ENCODE data around the gene ZNF358. TPM values are rescaled to one million over a fixed set of nuclear protein-coding genes. Genes with fewer than 3 reads are reported as not detected.

Gene ZNF358
- total RNA-seq, 6 donors from 2014 or later: 31.1 to 116 (median 57.8) TPM

GRCh38 chr19:7492558-7492957, 23.3 kb upstream of the ZNF358 start:
- Histone ChIP-seq H3K9me3 (no peaks in the 10 kb centered on the region), H3K4me3 (no peak overlapping the region), H3K27me3 (no peaks in the 10 kb centered on the region), H3K36me3 (no peaks in the 10 kb centered on the region), H3K27ac (peak overlapping the region; percentile 74 to 85 (median 80)), H3K4me1 (peaks cover 24 to 35% (median 30%) of the 10 kb centered on the region in 4 donors)
- TF ChIP-seq POLR2A (IDR thresholded peaks at IDR 0.05) (no peak), EP300 (IDR thresholded peaks at IDR 0.05) (no peak), POLR2AphosphoS5 (IDR thresholded peaks at IDR 0.05) (no peak), CTCF (IDR thresholded peaks at IDR 0.05) (no peak)
- WGBS, 2 donors: 63 to 70% methylated on average over 11 of the region's 11 CpGs
- DNase-seq (no peak), ATAC-seq (ENCODE audit: low FRiP score in 2 of 2) (no peak)

GRCh38 chr19:7494416-7495098, 21.3 kb upstream of the ZNF358 start:
- peak; percentile 34 to 58 for ATAC-seq (ENCODE audit: low FRiP score in 2 of 2)
- Histone ChIP-seq H3K4me3 (no peak overlapping the region), H3K36me3 (no peaks in the 10 kb centered on the region)

GRCh38 chr19:7497292-7497691, 18.6 kb upstream of the ZNF358 start:
- no peaks in the 10 kb centered on the region for H3K36me3 ChIP-seq
- DNase-seq (no peak), ATAC-seq (ENCODE audit: low FRiP score in 2 of 2) (no peak)
- H3K4me1 ChIP-seq: peaks cover 22 to 25% (median 23%) of the 10 kb centered on the region in 4 donors
- H3K27ac ChIP-seq: no peak overlapping the region
- WGBS, 2 donors: 53 to 54% methylated on average over 7 of the region's 7 CpGs
- no peaks in the 10 kb centered on the region for H3K9me3 ChIP-seq
- peaks cover 0 to 10% (median 0%) of the 10 kb centered on the region in 4 donors for H3K27me3 ChIP-seq
- H3K4me3 ChIP-seq: no peak overlapping the region
- TF ChIP-seq POLR2A (IDR thresholded peaks at IDR 0.05) (no peak), CTCF (IDR thresholded peaks at IDR 0.05) (peak in 3 of 6 experiments; percentile 11 to 25 (median 15))

More at GRCh38 chr19:7494416-7495098, 21.3 kb upstream of the ZNF358 start:
- Histone ChIP-seq H3K27ac (peak overlapping the region; percentile 77 to 85 (median 80)), H3K4me1 (peaks cover 15 to 21% (median 19%) of the 10 kb centered on the region in 4 donors), H3K9me3 (no peaks in the 10 kb centered on the region), H3K27me3 (no peaks in the 10 kb centered on the region)
- TF ChIP-seq CTCF (IDR thresholded peaks at IDR 0.05) (peak in 1 of 6 experiments; percentile 55), POLR2AphosphoS5 (IDR thresholded peaks at IDR 0.05) (no peak)
- DNase-seq: no peak
- 25 to 41% methylated on average over 11 to 13 of the region's 13 CpGs for WGBS, 2 donors

- Histone ChIP-seq H3K27ac (no peak overlapping the region), H3K36me3 (no peaks in the 10 kb centered on the region), H3K9me3 (no peaks in the 10 kb centered on the region), H3K4me3 (peak overlapping the region; percentile 19 to 55 (median 39)), H3K27me3 (peaks cover 0 to 10% (median 0%) of the 10 kb centered on the region in 4 donors), H3K4me1 (peaks cover 17 to 23% (median 19%) of the 10 kb centered on the region in 4 donors)
- ATAC-seq (ENCODE audit: low FRiP score in 2 of 2) (peak in 1 of 2 donors; percentile 44), DNase-seq (peak in 1 of 2 donors; percentile 90)
- TF ChIP-seq CTCF (IDR thresholded peaks at IDR 0.05) (peak in 2 of 6 experiments; percentile 26 to 58), POLR2A (IDR thresholded peaks at IDR 0.05) (no peak), POLR2AphosphoS5 (IDR thresholded peaks at IDR 0.05) (no peak), EP300 (IDR thresholded peaks at IDR 0.05) (no peak)
- WGBS, 2 donors: 7 to 20% methylated on average over 2 to 37 of the region's 93 CpGs
Measured at GRCh38 chr19:7500811-7501450, 15.0 kb upstream of the ZNF358 start.

Data from upper lobe of left lung (tissue), 6 donors.